Neural progenitor cell (in vitro differentiated cells): ENCODE data around the gene DEK. TPM values are rescaled to one million over a fixed set of nuclear protein-coding genes. Genes with fewer than 3 reads are reported as not detected.

Experiments
- DNase-seq: peaks from one replicate; pipeline ENCODE4 v3.0.0-alpha.2; 2016; ENCODE audit warnings: low spot score
- H2AFZ ChIP-seq: fragments of 200-600 bp; sonication (generic); replicated peaks from 2 replicates; pipeline ENCODE4 v1.6.1; 2016; ENCODE audit warnings: antibody characterized with exemption
- H3F3A ChIP-seq: fragments of 200-600 bp; sonication (generic); 2 replicates; pipeline ENCODE4 v1.6.1; 2016; ENCODE audit warnings: antibody characterized with exemption, low read depth
- H3K27ac ChIP-seq: fragments of 200-600 bp; sonication (generic); 2 replicates; pipeline ENCODE4 v1.5.1; 2016; ENCODE audit warnings: mild to moderate bottlenecking
- H3K27me3 ChIP-seq: fragments of 200-600 bp; sonication (generic); 2 replicates; pipeline ENCODE4 v1.6.1; 2016; ENCODE audit warnings: mild to moderate bottlenecking, moderate library complexity
- H3K36me3 ChIP-seq: fragments of 200-600 bp; sonication (generic); 2 replicates; pipeline ENCODE4 v1.5.1; 2016
- H3K4me1 ChIP-seq: fragments of 200-600 bp; sonication (generic); 2 replicates; pipeline ENCODE4 v1.6.1; 2016; ENCODE audit warnings: mixed run types
- H3K4me2 ChIP-seq: fragments of 200-600 bp; sonication (generic); 2 replicates; pipeline ENCODE4 v1.6.1; 2016
- H3K4me3 ChIP-seq: fragments of 200-600 bp; sonication (generic); 2 replicates; pipeline ENCODE4 v1.5.1; 2016
- H3K79me2 ChIP-seq: fragments of 200-600 bp; sonication (generic); 2 replicates; pipeline ENCODE4 v1.6.1; 2016; ENCODE audit warnings: low read depth
- H3K9ac ChIP-seq: fragments of 200-600 bp; sonication (generic); 2 replicates; pipeline ENCODE4 v1.6.1; 2016
- H3K9me3 ChIP-seq: fragments of 200-600 bp; sonication (generic); 2 replicates; pipeline ENCODE4 v1.5.1; 2016; ENCODE audit warnings: low read depth
- H4K20me1 ChIP-seq: fragments of 200-600 bp; sonication (generic); 2 replicates; pipeline ENCODE4 v1.6.1; 2016; ENCODE audit warnings: low read depth
- H3K27ac Mint-ChIP-seq: 3 replicates; pipeline ENCODE4 v1.8.0; 2021; ENCODE audit warnings: mixed read lengths
- H3K27me3 Mint-ChIP-seq: 2 replicates; pipeline ENCODE4 v1.8.0; 2022; ENCODE audit warnings: low read depth, mild to moderate bottlenecking, inconsistent platforms, moderate library complexity, mixed read lengths; ENCODE audit not compliant: insufficient read depth
- H3K36me3 Mint-ChIP-seq: 3 replicates; pipeline ENCODE4 v1.8.0; 2021; ENCODE audit warnings: mixed read lengths
- H3K4me1 Mint-ChIP-seq: 3 replicates; pipeline ENCODE4 v1.8.0; 2021; ENCODE audit warnings: mixed read lengths
- H3K4me3 Mint-ChIP-seq: 3 replicates; pipeline ENCODE4 v1.8.0; 2021; ENCODE audit warnings: mild to moderate bottlenecking, moderate library complexity, mixed read lengths
- H3K9me3 Mint-ChIP-seq: 3 replicates; pipeline ENCODE4 v1.8.0; 2020; ENCODE audit warnings: mixed read lengths
- CTCF ChIP-seq: fragments of 200-600 bp; sonication (generic); IDR thresholded peaks from 2 replicates; pipeline ENCODE4 v1.5.1; 2017; ENCODE audit warnings: antibody characterized with exemption, mild to moderate bottlenecking
- EZH2 ChIP-seq: fragments of 200-600 bp; sonication (generic); IDR thresholded peaks from 2 replicates; pipeline ENCODE4 v1.6.1; 2017; ENCODE audit warnings: antibody characterized with exemption, mild to moderate bottlenecking, moderate library complexity
- EZH2phosphoT487 ChIP-seq: fragments of 200-600 bp; sonication (generic); IDR thresholded peaks from 2 replicates; pipeline ENCODE4 v1.6.1; 2017; ENCODE audit warnings: antibody characterized with exemption
- total RNA-seq: library from RNA; depleted of rRNA; stranded (reverse); fragments of >200 nt; gene quantifications from 2 replicates; pipeline ENCODE4 v1.2.3, GENCODE V29; 2015; ENCODE audit warnings: low replicate concordance

The DEK gene
- total RNA-seq, 1 donor from 2014 or later, result 501 TPM

- Histone ChIP-seq H3K36me3 (peaks cover 2% of the 10 kb centered on the region), H3K4me3 (no peak overlapping the region), H2AFZ (no peak overlapping the region), H3F3A (peaks cover 12% of the 10 kb centered on the region), H4K20me1 (no peaks in the 10 kb centered on the region), H3K79me2 (no peaks in the 10 kb centered on the region), H3K9ac (no peak overlapping the region), H3K27me3 (no peaks in the 10 kb centered on the region), H3K4me1 (no peaks in the 10 kb centered on the region), H3K27ac (no peak overlapping the region), H3K9me3 (no peaks in the 10 kb centered on the region), H3K4me2 (no peak overlapping the region)
- Mint-ChIP-seq H3K4me1 (no peaks in the 10 kb centered on the region), H3K27ac (no peak overlapping the region), H3K4me3 (no peak overlapping the region), H3K36me3 (peaks cover 28% of the 10 kb centered on the region), H3K9me3 (no peaks in the 10 kb centered on the region), H3K27me3 (peaks cover 6% of the 10 kb centered on the region)
- DNase-seq, result no peak
- TF ChIP-seq CTCF, result no peak
- no peak for TF ChIP-seq EZH2phosphoT487
- TF ChIP-seq EZH2, result no peak
These were observed 48.9 kb downstream of the DEK start for GRCh38 chr6:18215436-18215835.

- peaks cover 23% of the 10 kb centered on the region for H3K36me3 Mint-ChIP-seq
- no peak for TF ChIP-seq EZH2
- no peak for TF ChIP-seq CTCF
- no peak for TF ChIP-seq EZH2phosphoT487
- Histone ChIP-seq H3K9ac (no peak overlapping the region), H3K79me2 (no peaks in the 10 kb centered on the region), H3F3A (no peaks in the 10 kb centered on the region), H3K36me3 (peaks cover 2% of the 10 kb centered on the region), H3K27ac (no peak overlapping the region), H2AFZ (no peak overlapping the region), H3K4me1 (no peaks in the 10 kb centered on the region), H3K4me2 (no peak overlapping the region), H3K4me3 (no peak overlapping the region), H4K20me1 (no peaks in the 10 kb centered on the region), H3K9me3 (no peaks in the 10 kb centered on the region), H3K27me3 (no peaks in the 10 kb centered on the region)
- H3K9me3 Mint-ChIP-seq, result no peaks in the 10 kb centered on the region
- DNase-seq, result no peak
- peaks cover 8% of the 10 kb centered on the region for H3K27me3 Mint-ChIP-seq
- H3K27ac Mint-ChIP-seq, result no peak overlapping the region
- no peak overlapping the region for H3K4me3 Mint-ChIP-seq
- H3K4me1 Mint-ChIP-seq, result no peaks in the 10 kb centered on the region
These were observed 50.3 kb downstream of the DEK start for GRCh38 chr6:18214003-18214402.

DNA sequence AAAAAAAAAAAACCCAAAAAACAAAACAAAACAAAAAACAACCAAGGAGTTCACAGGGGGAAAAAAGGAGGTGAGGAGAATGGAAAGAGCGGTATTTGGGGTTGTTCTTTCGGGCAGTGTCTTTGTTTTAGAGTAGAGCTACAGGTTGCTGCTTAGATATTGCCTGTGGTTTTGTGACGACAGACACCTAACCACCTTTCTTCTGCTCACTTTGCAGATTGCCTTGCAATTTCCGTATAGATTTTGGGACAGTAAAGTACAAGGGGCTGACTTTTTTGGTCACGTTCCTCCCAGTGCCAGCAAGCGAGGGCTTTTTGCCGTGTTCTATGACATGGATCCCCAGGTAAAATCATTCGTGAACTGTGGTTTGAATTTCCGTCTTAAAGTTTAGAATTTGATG, 50.9 kb downstream of the DEK start:
- H3K36me3 Mint-ChIP-seq, result peaks cover 21% of the 10 kb centered on the region
- peaks cover 2% of the 10 kb centered on the region for H3K36me3 ChIP-seq

More for the DNA sequence above, 50.9 kb downstream of the DEK start:
- H3F3A ChIP-seq, result no peaks in the 10 kb centered on the region
- Mint-ChIP-seq H3K27me3 (peaks cover 8% of the 10 kb centered on the region), H3K4me1 (no peaks in the 10 kb centered on the region), H3K9me3 (no peaks in the 10 kb centered on the region), H3K27ac (no peak overlapping the region), H3K4me3 (no peak overlapping the region)
- no peaks in the 10 kb centered on the region for H3K4me1 ChIP-seq
- H3K27ac ChIP-seq, result no peak overlapping the region
- no peak overlapping the region for H3K4me2 ChIP-seq
- no peak overlapping the region for H2AFZ ChIP-seq
- H4K20me1 ChIP-seq, result no peaks in the 10 kb centered on the region
- H3K79me2 ChIP-seq, result no peaks in the 10 kb centered on the region
- no peak overlapping the region for H3K9ac ChIP-seq
- H3K9me3 ChIP-seq, result no peaks in the 10 kb centered on the region
- no peak for DNase-seq
- no peak for TF ChIP-seq EZH2phosphoT487
- TF ChIP-seq CTCF, result no peak
- no peak for TF ChIP-seq EZH2
- no peaks in the 10 kb centered on the region for H3K27me3 ChIP-seq
- H3K4me3 ChIP-seq, result no peak overlapping the region
